HepG2 (cell line): Measurements from ENCODE around the gene CWF19L2. TPM values are rescaled to one million over a fixed set of nuclear protein-coding genes. Genes with fewer than 3 reads are reported as not detected.

Experiments used
- ATF4 ChIP-seq, 2 experiments: fragments of 450-650 bp in 1 of 2; sonication (generic) in 1 of 2; formaldehyde crosslinking; IDR thresholded peaks; 2 replicates each; pipeline versions ENCODE4 v1.5.0 to v1.8.0; 2020 to 2022; ENCODE audit warnings: mild to moderate bottlenecking in 1 of 2, missing genetic modification reagents in 1 of 2
- FOXP1 ChIP-seq, 2 experiments: fragments of 450-650 bp in 1 of 2; IDR thresholded peaks; 2 replicates each; pipeline ENCODE4 v1.6.1; 2017 to 2018; ENCODE audit warnings: antibody characterized with exemption in 1 of 2
- NCOA2 ChIP-seq: sonication (generic); formaldehyde crosslinking; IDR thresholded peaks from 2 replicates; pipeline ENCODE4 v1.8.0; 2022; ENCODE audit warnings: inconsistent platforms
- RBAK ChIP-seq: sonication (generic); formaldehyde crosslinking; IDR thresholded peaks from 2 replicates; pipeline ENCODE4 v1.5.1; 2020; ENCODE audit warnings: mild to moderate bottlenecking, missing genetic modification reagents
- SAP130 ChIP-seq: IDR thresholded peaks from 2 replicates; pipeline ENCODE4 v1.6.1; 2016; ENCODE audit warnings: low read depth
- TBX2 ChIP-seq: sonication (generic); formaldehyde crosslinking; IDR thresholded peaks from 2 replicates; pipeline ENCODE4 v1.5.0; 2020; ENCODE audit warnings: missing genetic modification reagents, mild to moderate bottlenecking, borderline replicate concordance
- TEAD3 ChIP-seq: optimal IDR thresholded peaks from 2 replicates; pipeline ENCODE3; 2016; ENCODE audit warnings: borderline replicate concordance
- THAP11 ChIP-seq: IDR thresholded peaks from 2 replicates; pipeline ENCODE4 v1.6.1; 2016; ENCODE audit warnings: missing biosample characterization, missing genetic modification reagents
- polyA plus RNA-seq, 8 experiments: library from polyadenylated mRNA; depleted of rRNA in 3 of 8; stranded (reverse) in 7 of 8; unstranded in 1 of 8; fragments of >200 nt; fragmentation: Illumina TruSeq in 4 of 8; extraction: Trizol in 4 of 8; gene quantifications; 2 replicates each; pipeline versions ENCODE4 v1.2.1 to v1.2.3, GENCODE V29; 2011 to 2016; ENCODE audit warnings: low read depth in 4 of 8, missing spikeins in 1 of 8, mixed read lengths in 1 of 8; ENCODE audit not compliant: insufficient read depth in 1 of 8
- total RNA-seq, 5 experiments: library from RNA; depleted of rRNA; stranded (reverse); fragments of >200 nt; fragmentation: Illumina TruSeq; extraction: Trizol; gene quantifications; 2 replicates each; pipeline ENCODE4 v1.2.3, GENCODE V29; 2016; ENCODE audit warnings: low read depth in 1 of 5
- TF ChIP-seq, protein P1 (sequence below), 2 experiments: sonication (generic) in 1 of 2; formaldehyde crosslinking in 1 of 2; IDR thresholded peaks; 2 replicates each; pipeline versions ENCODE4 v1.4.0 to v1.6.1; 2016 to 2020; ENCODE audit warnings: borderline replicate concordance in 1 of 2, low read depth in 1 of 2, mild to moderate bottlenecking in 1 of 2, missing genetic modification reagents in 1 of 2

Gene CWF19L2
- total and polyA plus RNA-seq, 2 of the 13 experiments (the other 11 are each of a cell fraction or from before 2014, with no cell fraction given) = 2.2 to 18.6 TPM

- TF ChIP-seq FOXP1 (IDR thresholded peaks at IDR 0.05) (no peak), FOXP1 (CRISPR knock-in tag; IDR thresholded peaks at IDR 0.05) (peak; percentile 49), TBX2 (no peak), TEAD3 (CRISPR knock-in tag) (peak; percentile 29), NCOA2 (peak; percentile 69), ATF4 (CRISPR knock-in tag; IDR thresholded peaks at IDR 0.05) (peak in 1 of 2 experiments; percentile 90; a peak in 2 of 4 replicates), THAP11 (CRISPR knock-in tag) (peak; percentile 20; the same call in 1 of the 2 replicates), RBAK (peak; percentile 88), SAP130 (peak; percentile 43; the same call in 1 of the 2 replicates)
- TF ChIP-seq, protein P1, sequence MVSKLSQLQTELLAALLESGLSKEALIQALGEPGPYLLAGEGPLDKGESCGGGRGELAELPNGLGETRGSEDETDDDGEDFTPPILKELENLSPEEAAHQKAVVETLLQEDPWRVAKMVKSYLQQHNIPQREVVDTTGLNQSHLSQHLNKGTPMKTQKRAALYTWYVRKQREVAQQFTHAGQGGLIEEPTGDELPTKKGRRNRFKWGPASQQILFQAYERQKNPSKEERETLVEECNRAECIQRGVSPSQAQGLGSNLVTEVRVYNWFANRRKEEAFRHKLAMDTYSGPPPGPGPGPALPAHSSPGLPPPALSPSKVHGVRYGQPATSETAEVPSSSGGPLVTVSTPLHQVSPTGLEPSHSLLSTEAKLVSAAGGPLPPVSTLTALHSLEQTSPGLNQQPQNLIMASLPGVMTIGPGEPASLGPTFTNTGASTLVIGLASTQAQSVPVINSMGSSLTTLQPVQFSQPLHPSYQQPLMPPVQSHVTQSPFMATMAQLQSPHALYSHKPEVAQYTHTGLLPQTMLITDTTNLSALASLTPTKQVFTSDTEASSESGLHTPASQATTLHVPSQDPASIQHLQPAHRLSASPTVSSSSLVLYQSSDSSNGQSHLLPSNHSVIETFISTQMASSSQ (IDR thresholded peaks at IDR 0.05; ENCODE audit: low read depth) = no peak
- TF ChIP-seq, protein P1 (CRISPR knock-in tag; IDR thresholded peaks at IDR 0.05; ENCODE audit: borderline replicate concordance) = peak; percentile 29; the same call in 1 of the 2 replicates
Measured at GRCh38 chr11:107385361-107385981, 72.2 kb downstream of the CWF19L2 start (continued).
